ENCODE data around the gene ST8SIA6.

DNA sequence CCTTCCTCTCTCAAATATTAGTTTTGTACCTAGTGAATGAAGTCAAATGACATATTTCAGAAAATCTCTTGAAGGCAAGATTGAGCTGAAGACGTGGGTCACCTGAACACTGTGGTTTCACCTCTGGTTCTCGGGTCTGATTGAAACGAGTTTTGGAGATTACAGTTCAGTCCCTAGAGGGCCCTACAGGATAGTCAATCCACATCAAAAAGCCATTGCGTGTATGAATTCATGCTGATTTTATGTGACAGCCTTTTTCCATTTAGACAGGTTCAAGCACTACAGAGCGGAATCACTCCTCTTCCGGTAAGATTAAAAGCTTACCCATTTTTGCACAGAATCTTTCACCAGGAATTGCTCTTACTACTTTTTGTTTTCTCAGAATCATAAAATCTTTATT is 164.2 kb downstream of the ST8SIA6 start:
- TF ChIP-seq, protein P1, sequence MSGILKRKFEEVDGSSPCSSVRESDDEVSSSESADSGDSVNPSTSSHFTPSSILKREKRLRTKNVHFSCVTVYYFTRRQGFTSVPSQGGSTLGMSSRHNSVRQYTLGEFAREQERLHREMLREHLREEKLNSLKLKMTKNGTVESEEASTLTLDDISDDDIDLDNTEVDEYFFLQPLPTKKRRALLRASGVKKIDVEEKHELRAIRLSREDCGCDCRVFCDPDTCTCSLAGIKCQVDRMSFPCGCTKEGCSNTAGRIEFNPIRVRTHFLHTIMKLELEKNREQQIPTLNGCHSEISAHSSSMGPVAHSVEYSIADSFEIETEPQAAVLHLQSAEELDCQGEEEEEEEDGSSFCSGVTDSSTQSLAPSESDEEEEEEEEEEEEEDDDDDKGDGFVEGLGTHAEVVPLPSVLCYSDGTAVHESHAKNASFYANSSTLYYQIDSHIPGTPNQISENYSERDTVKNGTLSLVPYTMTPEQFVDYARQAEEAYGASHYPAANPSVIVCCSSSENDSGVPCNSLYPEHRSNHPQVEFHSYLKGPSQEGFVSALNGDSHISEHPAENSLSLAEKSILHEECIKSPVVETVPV (CRISPR knock-in tag; IDR thresholded peaks at IDR 0.05) = no peak
- no peak for TF ChIP-seq ARNTL (CRISPR knock-in tag; IDR thresholded peaks at IDR 0.05; ENCODE audit: borderline replicate concordance, low read depth)
